ENCODE results near the gene NATD1. TPM values are rescaled to one million over a fixed set of nuclear protein-coding genes. Genes with fewer than 3 reads are reported as not detected.

The NATD1 gene
- total and polyA plus RNA-seq, 2 experiments from 2014 or later, result 2.1 to 8.1 TPM

DNA sequence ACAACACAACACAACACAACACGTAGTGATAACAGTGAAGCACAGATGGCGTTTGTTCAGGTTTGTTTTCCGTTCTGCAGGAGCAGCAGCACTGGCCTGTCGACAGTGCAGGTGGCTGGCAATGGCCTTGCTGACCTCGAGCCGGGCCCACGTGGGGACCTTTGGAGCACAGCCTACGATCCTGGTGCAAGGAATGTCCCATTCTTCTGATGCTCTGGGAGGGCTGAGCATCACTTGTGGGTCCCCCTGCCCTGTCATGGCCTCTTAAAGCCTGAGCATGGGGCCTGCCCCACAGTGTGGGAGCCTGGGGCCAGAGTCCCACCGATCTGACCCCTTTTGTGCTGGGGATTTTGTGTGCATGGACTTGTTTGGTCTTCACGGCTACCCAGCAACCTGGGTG, 38.1 kb upstream of the NATD1 start (continued):
- TF ChIP-seq REST (IDR thresholded peaks at IDR 0.05; ENCODE audit: unreplicated experiment), result no peak
- TF ChIP-seq EZH2phosphoT487 (IDR thresholded peaks at IDR 0.05; ENCODE audit: unreplicated experiment), result no peak
- TF ChIP-seq POLR2AphosphoS5 (IDR thresholded peaks at IDR 0.05; ENCODE audit: low read depth), result no peak

- DNase-seq (ENCODE audit: low spot score) (no peak), ATAC-seq (no peak)
- H2AFZ ChIP-seq, result no peak overlapping the region
- no peaks in the 10 kb centered on the region for H3K27me3 ChIP-seq (ENCODE audit: insufficient read depth)
- Mint-ChIP-seq H3K36me3 (ENCODE audit: low read depth) (peaks cover 16% of the 10 kb centered on the region), H3K27me3 (ENCODE audit: insufficient read depth, low read depth, poor library complexity) (peaks cover 23% of the 10 kb centered on the region), H3K4me1 (peaks cover 17% of the 10 kb centered on the region), H3K4me3 (no peak overlapping the region), H3K9me3 (peaks cover 43% of the 10 kb centered on the region), H3K27ac (no peak overlapping the region)
- no peak overlapping the region for H3K4me2 ChIP-seq
- no peak overlapping the region for H3K27ac ChIP-seq (ENCODE audit: low read depth)
- H3K9me2 ChIP-seq (ENCODE audit: insufficient read depth), result no peaks in the 10 kb centered on the region
- H3K4me1 ChIP-seq (ENCODE audit: insufficient read depth), result peaks cover 10% of the 10 kb centered on the region
- H3K79me2 ChIP-seq (replicated peaks; ENCODE audit: insufficient read depth), result peaks cover 58% of the 10 kb centered on the region
- TF ChIP-seq CTCF (conservative IDR thresholded peaks at IDR 0.05; ENCODE audit: low read depth in 2 of 2), result peak; percentile 12 to 37; a peak in 2 of 4 replicates
- TF ChIP-seq EZH2 (IDR thresholded peaks at IDR 0.05; ENCODE audit: low read depth, unreplicated experiment), result no peak
- no peak for TF ChIP-seq REST (IDR thresholded peaks at IDR 0.05; ENCODE audit: unreplicated experiment)
- no peaks in the 10 kb centered on the region; the same call in 1 of the 2 replicates for H3K36me3 ChIP-seq (ENCODE audit: insufficient read depth)
- no peak overlapping the region for H3K4me3 ChIP-seq
- no peaks in the 10 kb centered on the region for H3F3A ChIP-seq (replicated peaks; ENCODE audit: low read depth)
- H4K20me1 ChIP-seq (replicated peaks; ENCODE audit: insufficient read depth), result peaks cover 10% of the 10 kb centered on the region
Observed at GRCh38 chr17:21289902-21290571, 36.8 kb upstream of the NATD1 start.

Measured in GM23338 (cell line).